ENCODE results near the gene ELAVL4. TPM values are rescaled to one million over a fixed set of nuclear protein-coding genes. Genes with fewer than 3 reads are reported as not detected.

Gene ELAVL4
- polyA plus RNA-seq (2011; rRNA removed) (not detected in 2 replicates), polyA minus RNA-seq (2011; rRNA and poly(A)+ RNA removed) (not detected in 2 replicates)

GRCh38 chr1:50108497-50109059 is at the start of gene ELAVL4:
ELAVL4 (plus strand) TSS chr1:50108920; CDS start chr1:50109190, 270 bp downstream.
- no peak for TF ChIP-seq CTCF (IDR thresholded peaks at IDR 0.05; ENCODE audit: low read depth, low read length)
- Histone ChIP-seq H3K27ac (ENCODE audit: low read depth, low read length) (no peak within 1 kb of the TSS), H3K27me3 (ENCODE audit: control insufficient read depth, insufficient read depth, low read length) (no peaks in the 10 kb centered on the region), H3K9me3 (ENCODE audit: control insufficient read depth, insufficient read depth, low read length) (peaks cover 2% of the 10 kb centered on the region; the same call in 1 of the 2 replicates), H3K4me3 (ENCODE audit: low read depth, low read length) (no peak within 1 kb of the TSS)
- no peak for DNase-seq (ENCODE audit: low read depth, low spot score)
- ChIA-PET CTCF (no interaction called here), POLR2A (no interaction called here)

GRCh38 chr1:50060279-50060678 is 48.4 kb upstream of the ELAVL4 start:
- Histone ChIP-seq H3K4me3 (ENCODE audit: low read depth, low read length) (no peak overlapping the region), H3K27ac (ENCODE audit: low read depth, low read length) (no peak overlapping the region), H3K9me3 (ENCODE audit: control insufficient read depth, insufficient read depth, low read length) (peaks cover 3% of the 10 kb centered on the region; the same call in 1 of the 2 replicates), H3K27me3 (ENCODE audit: control insufficient read depth, insufficient read depth, low read length) (no peaks in the 10 kb centered on the region)
- ChIA-PET CTCF (no interaction called here), POLR2A (no interaction called here)
- no peak for DNase-seq (ENCODE audit: low read depth, low spot score)
- no peak for TF ChIP-seq CTCF (IDR thresholded peaks at IDR 0.05; ENCODE audit: low read depth, low read length)

DNA sequence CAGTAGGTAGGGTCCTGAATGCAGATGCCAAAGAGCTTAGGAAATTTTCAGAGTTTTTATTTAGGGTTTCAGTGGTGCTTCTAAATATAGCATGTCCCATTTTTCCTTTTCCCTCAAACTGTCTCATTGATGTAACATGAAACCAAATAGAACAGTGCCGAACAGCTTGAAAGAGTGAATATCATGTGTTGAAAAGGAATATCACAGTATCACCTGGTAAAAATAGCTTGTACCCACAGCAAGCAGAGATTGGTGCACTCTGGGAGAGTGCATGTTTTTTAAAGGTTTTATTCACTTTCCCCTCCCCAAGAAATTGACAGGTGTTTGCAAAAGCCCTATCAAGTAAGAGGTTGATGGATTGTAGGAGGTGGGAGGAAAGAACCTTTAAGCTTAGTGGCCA is 41.9 kb upstream of the ELAVL4 start:
- no peak overlapping the region for H3K4me3 ChIP-seq (ENCODE audit: low read depth, low read length)
- TF ChIP-seq CTCF (IDR thresholded peaks at IDR 0.05; ENCODE audit: low read depth, low read length) = no peak
- H3K9me3 ChIP-seq (ENCODE audit: control insufficient read depth, insufficient read depth, low read length) = no peaks in the 10 kb centered on the region; the same call in none of the 2 replicates
- POLR2A ChIA-PET = no interaction called here
- no peak overlapping the region for H3K27ac ChIP-seq (ENCODE audit: low read depth, low read length)
- CTCF ChIA-PET = no interaction called here
- no peaks in the 10 kb centered on the region for H3K27me3 ChIP-seq (ENCODE audit: control insufficient read depth, insufficient read depth, low read length)
- DNase-seq (ENCODE audit: low read depth, low spot score) = no peak

GRCh38 chr1:50074931-50075330 is 33.8 kb upstream of the ELAVL4 start:
- no peak overlapping the region for H3K27ac ChIP-seq (ENCODE audit: low read depth, low read length)
- H3K9me3 ChIP-seq (ENCODE audit: control insufficient read depth, insufficient read depth, low read length) = no peaks in the 10 kb centered on the region; the same call in none of the 2 replicates
- POLR2A ChIA-PET = no interaction called here
- no peak for DNase-seq (ENCODE audit: low read depth, low spot score)
- CTCF ChIA-PET = no interaction called here
- no peak overlapping the region for H3K4me3 ChIP-seq (ENCODE audit: low read depth, low read length)
- no peaks in the 10 kb centered on the region for H3K27me3 ChIP-seq (ENCODE audit: control insufficient read depth, insufficient read depth, low read length)
- no peak for TF ChIP-seq CTCF (IDR thresholded peaks at IDR 0.05; ENCODE audit: low read depth, low read length)

DNA sequence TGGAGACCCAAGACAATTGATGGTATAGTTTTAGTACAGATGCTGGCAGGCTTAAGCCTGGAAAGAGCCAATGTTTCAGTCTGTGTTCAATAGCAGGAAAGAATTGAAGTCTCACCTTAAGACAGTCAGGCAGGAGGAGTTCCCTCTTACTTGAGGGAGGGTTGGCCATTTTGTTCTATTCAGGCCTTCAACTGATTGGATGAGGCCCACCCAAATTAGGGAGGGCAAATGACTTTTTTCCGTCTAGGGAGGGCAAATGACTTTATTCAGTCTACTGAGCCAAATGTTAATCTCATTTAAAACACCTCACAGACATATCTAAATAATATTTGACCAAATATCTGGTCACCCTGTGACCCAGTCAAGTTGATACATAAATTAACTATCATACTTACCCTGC is 31.4 kb upstream of the ELAVL4 start:
- no peak for DNase-seq (ENCODE audit: low read depth, low spot score)
- POLR2A ChIA-PET = no interaction called here
- no peak for TF ChIP-seq CTCF (IDR thresholded peaks at IDR 0.05; ENCODE audit: low read depth, low read length)
- Histone ChIP-seq H3K9me3 (ENCODE audit: control insufficient read depth, insufficient read depth, low read length) (no peaks in the 10 kb centered on the region; the same call in 1 of the 2 replicates), H3K4me3 (ENCODE audit: low read depth, low read length) (no peak overlapping the region), H3K27ac (ENCODE audit: low read depth, low read length) (no peak overlapping the region), H3K27me3 (ENCODE audit: control insufficient read depth, insufficient read depth, low read length) (no peaks in the 10 kb centered on the region)
- CTCF ChIA-PET = no interaction called here
